GDM1 (cell line): ENCODE results near the gene PREX1.

Source experiments
- DNase-seq: peaks from one replicate; lab custom pipeline; 2025; lab: John Stamatoyannopoulos, UW

PREX1 gene

DNA sequence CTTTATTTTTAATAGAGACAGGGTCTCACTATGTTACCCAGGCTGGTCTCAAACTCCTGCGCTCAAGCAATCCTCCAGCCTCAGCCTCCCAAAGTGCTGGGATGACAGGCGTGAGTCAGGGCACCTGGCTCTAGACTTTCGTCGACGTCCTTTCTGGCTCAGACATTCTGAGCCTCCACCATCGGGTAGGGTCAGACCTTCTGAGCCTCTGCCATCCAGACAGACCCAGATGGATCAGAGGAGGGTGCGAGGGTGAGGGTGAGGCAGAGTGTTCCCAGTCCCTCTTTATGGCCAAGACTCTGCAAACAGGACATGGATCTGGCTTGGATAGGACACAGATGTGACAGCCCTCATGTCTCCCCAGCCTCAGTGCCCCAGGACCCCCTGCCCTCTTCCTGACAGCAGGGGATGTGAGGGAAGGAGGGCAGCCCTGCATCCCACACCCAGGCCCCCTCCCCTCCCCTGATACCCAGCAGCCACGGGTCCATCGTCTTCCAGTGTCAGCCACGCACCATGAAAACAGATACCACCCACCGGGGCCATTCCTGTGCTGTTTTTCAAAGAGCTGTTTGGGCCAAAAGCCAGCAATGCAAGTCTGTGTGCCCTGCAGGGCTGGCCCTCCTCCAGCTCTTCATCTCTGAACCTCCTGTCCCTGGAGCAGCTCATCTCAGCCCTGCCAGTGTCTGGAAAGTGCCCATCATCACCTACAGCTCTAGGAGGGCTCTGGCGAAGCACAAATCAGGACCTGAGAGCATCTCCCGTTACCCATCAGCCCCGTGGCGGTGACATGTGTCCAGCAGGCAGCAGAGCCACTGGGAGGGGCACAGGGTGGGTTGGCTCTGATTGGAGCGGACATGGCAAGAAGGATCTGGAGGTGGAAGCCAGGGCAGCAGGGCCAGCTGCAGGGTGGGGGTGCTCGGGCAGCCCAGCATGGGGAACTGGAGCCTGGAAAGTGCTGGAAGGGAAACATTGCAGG, 208.4 kb downstream of the PREX1 start:
- DNase-seq, result no peak

- no peak for DNase-seq
Observed at GRCh38 chr20:48618631-48619030, 209.2 kb downstream of the PREX1 start.

DNA sequence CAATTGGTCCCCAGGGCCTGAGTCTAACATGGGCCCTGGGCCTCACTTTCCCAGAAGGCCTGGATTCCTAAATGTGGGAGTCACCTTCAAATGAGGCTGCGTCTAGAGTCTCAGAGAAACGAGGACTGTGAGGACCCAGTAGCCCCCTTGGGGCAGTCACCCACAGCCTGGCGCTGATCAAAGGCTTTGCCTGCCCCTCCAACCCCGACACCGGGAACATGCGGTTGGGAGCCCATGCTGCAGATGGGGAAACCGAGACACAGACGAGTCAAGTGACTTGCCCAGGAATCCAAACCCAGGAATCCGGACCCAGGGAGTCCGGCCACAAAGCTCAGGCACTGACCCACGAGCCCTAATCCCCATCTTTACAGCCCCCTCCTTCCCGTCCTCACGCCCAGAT, 209.7 kb downstream of the PREX1 start:
- no peak for DNase-seq

- DNase-seq, result no peak
Observed at GRCh38 chr20:48617481-48617880, 210.3 kb downstream of the PREX1 start.

- DNase-seq, result no peak
Observed at GRCh38 chr20:48616481-48616880, 211.3 kb downstream of the PREX1 start.

DNA sequence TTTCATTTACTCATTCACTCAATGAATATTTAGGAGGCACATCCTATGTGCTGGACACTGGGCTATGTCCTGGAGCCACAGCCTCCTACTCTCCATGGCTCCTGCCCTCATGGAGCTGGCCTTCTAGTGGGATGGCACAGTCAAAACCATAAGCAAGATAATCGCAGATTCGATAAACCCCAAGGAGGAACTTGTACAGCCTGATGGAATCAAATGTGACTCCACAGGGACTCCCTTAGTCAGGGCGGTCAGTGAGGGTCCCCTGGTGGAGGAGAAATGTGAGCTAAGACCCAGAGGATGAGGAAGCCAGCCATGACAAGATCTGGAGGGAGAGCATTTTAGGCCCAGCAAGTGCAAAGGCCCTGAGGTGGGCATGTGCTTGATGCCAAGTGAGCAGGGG, 211.9 kb downstream of the PREX1 start:
- DNase-seq, result no peak

DNA sequence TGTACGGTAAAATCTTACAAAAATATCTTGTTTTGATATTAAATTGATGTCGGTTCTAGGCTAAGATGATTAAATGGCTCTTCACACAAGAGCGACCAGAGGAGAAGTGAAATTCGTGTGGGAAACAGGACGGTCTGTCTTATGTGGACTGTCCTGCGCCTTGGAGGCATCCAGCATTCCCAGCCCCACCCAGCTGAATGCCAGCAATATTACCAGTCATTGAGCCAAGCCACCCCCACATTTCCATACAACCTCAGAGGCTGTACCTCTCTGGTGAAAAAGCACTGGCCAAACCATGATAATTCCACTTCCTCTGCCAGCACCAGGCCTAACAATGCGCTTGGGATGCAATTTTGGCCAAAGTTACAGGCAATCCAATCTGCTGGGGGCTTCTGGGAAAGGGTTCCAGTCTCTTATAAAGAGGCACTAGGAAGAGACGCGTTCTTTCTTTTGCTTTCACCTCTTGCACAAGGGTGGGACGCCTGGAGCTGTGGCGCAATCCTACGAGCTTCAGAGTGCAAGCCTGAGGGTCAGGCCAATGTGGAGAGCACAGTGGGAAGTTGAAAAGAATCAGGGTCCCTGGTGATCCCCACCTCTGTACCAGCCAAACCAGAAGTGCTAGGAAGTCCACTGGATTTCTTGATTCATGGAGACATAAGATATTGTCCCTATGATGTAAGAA, 213.1 kb downstream of the PREX1 start:
- no peak for DNase-seq

GRCh38 chr20:48613926-48614325, 213.9 kb downstream of the PREX1 start:
- no peak for DNase-seq

DNA sequence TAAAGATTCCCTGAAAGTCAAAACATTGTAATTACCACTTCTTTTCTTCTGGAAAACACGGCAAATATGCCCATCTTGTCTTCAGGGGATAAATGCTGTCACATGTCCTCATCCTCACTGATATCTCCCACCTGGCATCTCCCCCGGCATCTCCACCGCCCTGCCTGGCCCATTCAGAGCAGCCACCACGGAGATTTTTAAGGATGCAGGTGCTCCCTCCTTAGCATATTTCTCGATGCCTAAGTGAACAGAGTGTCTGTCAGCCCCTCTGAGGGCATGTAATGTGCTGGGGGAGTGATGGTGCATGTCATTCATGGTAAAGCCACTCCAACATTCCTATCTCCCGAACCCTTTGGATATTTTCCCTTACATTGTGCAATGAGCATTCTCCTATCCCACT, 215.5 kb downstream of the PREX1 start:
- DNase-seq, result no peak

DNA sequence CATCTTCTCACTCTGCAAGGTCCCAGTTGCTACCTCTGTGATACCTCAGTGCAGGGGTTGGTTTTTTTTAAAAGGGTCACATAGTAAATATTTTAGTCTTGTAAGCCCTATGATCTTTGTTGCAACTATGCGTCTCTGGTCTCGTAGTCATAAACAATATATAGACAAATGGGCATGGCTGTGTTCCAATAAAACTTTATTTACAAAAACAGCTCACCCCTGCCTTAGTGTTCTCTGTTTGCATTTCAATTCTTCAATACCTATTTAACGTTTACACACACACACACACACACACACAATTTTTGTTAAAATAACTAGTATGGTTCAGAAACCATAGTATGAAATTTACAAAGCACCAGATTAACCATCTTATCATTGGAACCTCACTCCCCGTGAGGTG, 216.8 kb downstream of the PREX1 start:
- DNase-seq, result no peak

- DNase-seq, result no peak
Observed at GRCh38 chr20:48609491-48609978, 218.3 kb downstream of the PREX1 start.

DNA sequence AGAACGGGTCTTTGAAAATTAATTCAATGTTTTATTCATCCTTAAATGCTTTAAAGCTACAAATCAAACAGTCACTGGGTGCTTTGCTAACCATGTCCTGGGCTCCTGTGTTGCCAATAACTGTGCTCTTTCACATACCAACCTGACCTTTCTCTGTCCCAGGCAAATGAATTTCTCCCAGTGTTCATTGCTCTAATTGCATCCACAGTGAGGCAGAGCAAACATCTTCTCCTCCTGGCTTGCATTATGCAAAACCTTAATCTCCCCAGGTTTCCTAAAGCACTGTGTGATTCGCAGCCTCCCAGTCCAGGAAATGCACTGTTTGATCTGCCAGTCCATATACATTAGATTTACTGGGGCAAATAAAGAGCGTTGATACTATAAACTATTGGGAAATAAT, 219.0 kb downstream of the PREX1 start:
- no peak for DNase-seq

DNA sequence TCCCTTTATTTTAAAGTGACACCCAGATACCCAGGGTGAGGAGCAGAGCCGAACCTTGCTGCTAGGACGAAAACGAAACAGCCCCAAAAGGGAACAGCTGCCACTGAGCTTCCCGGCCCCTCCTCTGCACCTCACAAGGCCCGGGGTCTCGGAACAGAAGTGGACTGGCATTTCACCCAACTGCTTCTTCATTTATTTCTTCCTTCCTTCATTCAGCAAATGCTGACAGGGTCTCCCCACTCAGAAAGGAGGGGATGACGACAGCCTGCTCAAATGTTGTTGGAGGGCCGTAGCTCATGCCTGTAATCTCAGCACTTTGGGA, 220.3 kb downstream of the PREX1 start:
- DNase-seq, result no peak

GRCh38 chr20:48606841-48607543, 220.8 kb downstream of the PREX1 start:
- no peak for DNase-seq

DNA sequence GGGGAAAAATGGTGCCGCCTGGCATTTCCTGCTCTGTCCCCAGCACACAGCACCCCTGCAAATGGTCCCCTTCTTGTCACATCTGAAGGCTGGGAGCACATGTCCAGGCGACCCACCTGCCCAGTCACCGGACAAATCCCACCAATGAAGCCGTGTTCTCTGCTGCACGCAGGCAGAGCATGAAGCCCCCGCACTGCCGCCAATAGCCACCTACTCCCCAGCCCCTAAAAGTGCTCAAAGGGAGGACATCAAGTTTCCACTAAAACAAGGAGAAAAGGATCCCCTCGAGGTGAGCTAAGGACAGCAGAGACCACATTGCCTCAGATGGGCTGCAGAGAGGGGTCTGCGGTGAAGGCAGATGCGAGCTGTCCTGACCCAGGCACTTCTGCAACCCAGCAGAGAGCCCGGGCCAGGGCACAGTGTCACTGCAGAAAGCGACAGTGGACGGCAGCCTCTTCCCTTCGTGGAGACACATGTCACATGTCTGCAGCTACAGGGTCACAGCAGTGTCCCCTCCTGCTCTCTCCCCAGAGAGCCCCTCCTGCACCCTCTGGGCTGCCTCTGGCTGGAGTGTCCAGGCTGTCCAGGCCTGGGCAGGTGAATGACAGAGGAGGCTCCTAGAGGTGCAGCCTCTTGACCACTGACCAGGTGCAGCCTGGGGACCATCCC, 221.5 kb downstream of the PREX1 start:
- no peak for DNase-seq

- no peak for DNase-seq
Observed at GRCh38 chr20:48605364-48606171, 222.2 kb downstream of the PREX1 start.

- DNase-seq, result no peak
Observed at GRCh38 chr20:48604936-48605335, 222.9 kb downstream of the PREX1 start.

GRCh38 chr20:48604426-48604825, 223.4 kb downstream of the PREX1 start:
- DNase-seq, result no peak

DNA sequence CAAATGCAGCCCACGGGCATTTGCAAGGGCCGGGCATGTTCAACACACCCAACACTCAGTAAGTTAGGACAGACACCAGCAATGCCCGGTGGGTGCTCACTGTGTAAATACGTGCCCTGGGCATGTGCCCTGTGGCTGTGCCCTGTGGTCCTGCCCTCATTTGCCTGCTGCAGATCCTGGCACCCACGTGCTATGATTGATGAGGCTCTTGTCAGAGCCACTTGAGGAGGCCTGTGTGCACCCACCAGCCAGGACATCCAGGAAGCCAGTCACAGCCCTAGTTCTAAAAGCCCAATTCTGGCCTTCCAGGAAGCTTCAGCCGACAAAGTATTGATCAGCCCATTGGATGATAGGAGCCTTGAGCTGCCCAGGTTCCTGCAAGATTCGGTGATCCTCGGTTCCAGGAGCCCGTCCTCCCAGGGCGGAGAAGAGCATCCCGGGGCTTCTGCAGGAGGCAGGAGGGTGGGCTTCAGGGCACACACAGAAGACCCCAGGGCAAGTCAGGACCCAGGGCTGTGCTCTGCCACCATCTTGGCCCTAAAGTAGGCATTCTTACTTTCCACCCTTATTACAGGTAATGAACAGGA, 223.9 kb downstream of the PREX1 start:
- DNase-seq, result no peak

DNA sequence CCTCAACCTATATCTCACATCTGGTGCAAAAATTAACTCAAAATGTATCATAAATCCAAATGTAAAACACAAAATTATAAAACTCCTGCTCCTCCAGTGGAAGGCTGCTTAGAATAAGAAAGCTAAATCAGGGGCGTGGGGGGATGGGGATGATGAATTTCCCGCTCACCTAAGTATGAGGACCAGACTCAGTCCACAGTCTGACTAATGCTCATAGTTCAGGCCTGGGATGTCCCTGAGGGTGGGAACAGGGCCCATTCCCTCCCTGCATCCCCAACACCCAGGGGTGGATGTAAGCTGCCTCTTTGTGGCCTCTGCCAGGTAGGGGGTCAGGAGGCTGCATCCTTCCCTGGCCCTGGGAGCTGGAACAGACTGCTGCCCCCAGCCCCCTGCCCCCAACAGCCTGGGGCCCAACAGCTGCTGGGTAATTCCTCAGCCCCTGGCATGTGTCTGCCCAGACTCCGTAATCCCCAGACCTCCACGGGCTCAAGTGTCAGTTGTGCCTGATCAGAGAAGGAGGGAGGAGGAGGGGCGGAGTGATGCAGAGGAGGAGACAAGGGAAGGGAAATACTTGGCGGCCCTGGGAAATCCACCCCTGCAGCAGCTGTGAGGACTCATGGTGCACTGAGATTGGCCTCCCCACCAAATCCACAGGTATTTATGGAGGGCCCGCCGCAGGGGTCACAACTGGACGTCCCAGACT, 224.5 kb downstream of the PREX1 start:
- no peak for DNase-seq
